HCT116 (cell line): ENCODE data around the gene SEMA4B. TPM values are rescaled to one million over a fixed set of nuclear protein-coding genes. Genes with fewer than 3 reads are reported as not detected.
A peak's percentile ranks its signal among the peaks of the same experiment; 100 is the strongest.
"Not testable (repeated sequence)": the region's sequence is repeated elsewhere in the genome, so short reads cannot be mapped to it uniquely, and the experiment has no call there.

Source experiments
- ATAC-seq: fragments of 200-7000 bp; cut with Tn5 transposase; 2 replicates; pipeline ENCODE4 v1.9.1; 2020; ENCODE audit warnings: mild to moderate bottlenecking, moderate library complexity
- BruUV-seq: library from RNA; stranded (reverse); fragments of 400-500 nt; replicated peaks from 2 replicates; lab custom pipeline; 2021; lab: Mats Ljungman, UMichigan
- CTCF ChIA-PET: fragments of 300-600 bp; sonication (Branson Sonifier 250); formaldehyde crosslinking; loops from one replicate; lab custom pipeline; 2021; ENCODE audit warnings: antibody characterized with exemption; lab: Charles Lee
- POLR2A ChIA-PET: fragments of 300-600, 350-600 bp; sonication (Branson Sonifier 250); formaldehyde crosslinking; loops from one replicate; lab custom pipeline; 2021; ENCODE audit warnings: antibody characterized with exemption; lab: Charles Lee
- RAD21 ChIA-PET, 2 experiments: fragments of 300-600 bp; sonication (Branson Sonifier 250); formaldehyde crosslinking; loops; one replicate each; lab custom pipeline; 2023; ENCODE audit warnings: low total read pairs in 2 of 2; ENCODE audit not compliant: uncharacterized antibody in 2 of 2, unreplicated experiment in 2 of 2, low non-redundant PET in 1 of 2; lab: Charles Lee
- DNase-seq: peaks from one replicate; pipeline ENCODE4 v3.0.0-alpha.2; 2010; ENCODE audit warnings: low read depth, low spot score
- H2AFZ ChIP-seq: fragments of 200-600 bp; shearing (Covaris generic), sonication (generic); 2 replicates; pipeline ENCODE4 v1.6.1; 2017; ENCODE audit warnings: low read depth, mixed run types, mixed read lengths, antibody characterized with exemption, low read length; ENCODE audit not compliant: poor library complexity, severe bottlenecking
- H3K27ac ChIP-seq: 2 replicates; pipeline ENCODE4 v1.5.1; 2012; ENCODE audit warnings: low read depth, low read length
- H3K27me3 ChIP-seq: fragments of 200-600 bp; sonication (generic); 2 replicates; pipeline ENCODE4 v1.6.1; 2016; ENCODE audit warnings: mixed run types, low read length, mixed read lengths; ENCODE audit not compliant: insufficient read depth
- H3K36me3 ChIP-seq, 2 experiments: fragments of 200-500 bp in 1 of 2; fragments of 200-600 bp in 1 of 2; sonication (Bioruptor generic) in 1 of 2; sonication (generic) in 1 of 2; 2 replicates each; pipeline versions ENCODE4 v1.5.1 to v1.6.1; 2014 to 2016; ENCODE audit warnings: low read length in 2 of 2, inconsistent platforms in 1 of 2, mixed read lengths in 1 of 2, mixed run types in 1 of 2; ENCODE audit not compliant: insufficient read depth in 2 of 2, control insufficient read depth in 1 of 2
- H3K4me1 ChIP-seq, 2 experiments: fragments of 200-600 bp in 1 of 2; sonication (generic) in 1 of 2; 2 replicates each; pipeline versions ENCODE4 v1.5.1 to v1.6.1; 2012 to 2017; ENCODE audit warnings: low read length in 2 of 2, inconsistent platforms in 1 of 2, mild to moderate bottlenecking in 1 of 2, mixed read lengths in 1 of 2, mixed run types in 1 of 2, moderate library complexity in 1 of 2; ENCODE audit not compliant: insufficient read depth in 2 of 2, control insufficient read depth in 1 of 2
- H3K4me2 ChIP-seq: fragments of 200-600 bp; sonication (generic); 2 replicates; pipeline ENCODE4 v1.6.1; 2017; ENCODE audit warnings: mixed run types, low read length, mixed read lengths
- H3K4me3 ChIP-seq, 2 experiments: fragments of 200-600 bp in 1 of 2; sonication (generic) in 1 of 2; replicated peaks in 1 of 2; 2 replicates each; pipeline ENCODE4 v1.5.1; 2011 to 2016; ENCODE audit warnings: low read length in 2 of 2, control low read depth in 1 of 2, low read depth in 1 of 2, mild to moderate bottlenecking in 1 of 2, mixed read lengths in 1 of 2, mixed run types in 1 of 2
- H3K79me2 ChIP-seq: fragments of 200-600 bp; sonication (generic); 2 replicates; pipeline ENCODE4 v1.6.1; 2017; ENCODE audit warnings: mild to moderate bottlenecking, mixed run types, low read length, moderate library complexity, mixed read lengths; ENCODE audit not compliant: insufficient read depth
- H3K9ac ChIP-seq: fragments of 200-600 bp; sonication (generic); 2 replicates; pipeline ENCODE4 v1.6.1; 2016; ENCODE audit warnings: low read length, mixed read lengths
- H3K9me2 ChIP-seq: fragments of 200-600 bp; sonication (generic), shearing (Covaris generic); 2 replicates; pipeline ENCODE4 v1.6.1; 2017; ENCODE audit warnings: mixed run types, mild to moderate bottlenecking, moderate library complexity; ENCODE audit not compliant: insufficient read depth
- H3K9me3 ChIP-seq, 2 experiments: fragments of 200-500 bp in 1 of 2; fragments of 200-600 bp in 1 of 2; sonication (Bioruptor generic) in 1 of 2; sonication (generic) in 1 of 2; 2 replicates each; pipeline ENCODE4 v1.6.1; 2014 to 2017; ENCODE audit warnings: low read length in 2 of 2, mixed read lengths in 2 of 2, inconsistent platforms in 1 of 2, low read depth in 1 of 2, mild to moderate bottlenecking in 1 of 2, mixed run types in 1 of 2, moderate library complexity in 1 of 2; ENCODE audit not compliant: control insufficient read depth in 1 of 2, insufficient read depth in 1 of 2
- H4K20me1 ChIP-seq: fragments of 200-600 bp; sonication (generic), shearing (Covaris generic); 2 replicates; pipeline ENCODE4 v1.6.1; 2017; ENCODE audit warnings: mixed run types, mild to moderate bottlenecking, moderate library complexity; ENCODE audit not compliant: insufficient read depth
- ATF3 ChIP-seq: IDR thresholded peaks from 2 replicates; pipeline ENCODE4 v1.6.1; 2012
- CBX3 ChIP-seq: IDR thresholded peaks from 2 replicates; pipeline ENCODE4 v1.6.1; 2012; ENCODE audit warnings: low read depth
- CEBPB ChIP-seq: IDR thresholded peaks from 2 replicates; pipeline ENCODE4 v1.6.1; 2012; ENCODE audit warnings: low read depth
- EZH2phosphoT487 ChIP-seq: fragments of 200-600 bp; IDR thresholded peaks from 2 replicates; pipeline ENCODE4 v1.6.1; 2018; ENCODE audit warnings: antibody characterized with exemption, borderline replicate concordance
- JUND ChIP-seq: IDR thresholded peaks from 2 replicates; pipeline ENCODE4 v1.6.1; 2012
- POLR2AphosphoS5 ChIP-seq: IDR thresholded peaks from 2 replicates; pipeline ENCODE4 v1.6.1; 2011; ENCODE audit warnings: mild to moderate bottlenecking, low read depth, low read length, moderate library complexity
- SP1 ChIP-seq: IDR thresholded peaks from 2 replicates; pipeline ENCODE4 v1.6.1; 2012; ENCODE audit warnings: low read depth
- ZBTB33 ChIP-seq: IDR thresholded peaks from 2 replicates; pipeline ENCODE4 v1.6.1; 2011; ENCODE audit warnings: mild to moderate bottlenecking, low read length, moderate library complexity; ENCODE audit not compliant: insufficient replicate concordance; ENCODE audit errors: extremely low read depth
- intact Hi-C: fragments of 100-400 bp; cut with micrococcal nuclease; formaldehyde crosslinking; loops from 2 replicates; pipeline ENCODE4 v1.10.0; 2022
- total RNA-seq: library from RNA; stranded (reverse); gene quantifications from one replicate; pipeline ENCODE4 v1.2.1, GENCODE V29; 2021; ENCODE audit not compliant: unreplicated experiment
- TF ChIP-seq, protein P1 (sequence below), 3 experiments: fragments of 200-600 bp in 1 of 3; sonication (generic) in 1 of 3; IDR thresholded peaks in 2 of 3; conservative IDR thresholded peaks in 1 of 3; 2 replicates each; pipeline ENCODE4 v1.5.1; 2012 to 2017; ENCODE audit warnings: low read depth in 2 of 3, low read length in 2 of 3, antibody characterized with exemption in 1 of 3, borderline replicate concordance in 1 of 3, control low read depth in 1 of 3, mild to moderate bottlenecking in 1 of 3, mixed read lengths in 1 of 3, mixed run types in 1 of 3, moderate library complexity in 1 of 3; ENCODE audit not compliant: insufficient read depth in 1 of 3

Gene SEMA4B
- total RNA-seq, 1 experiment from 2014 or later = 98.6 TPM

- H3K4me1 ChIP-seq = peaks cover 7 to 25% of the 10 kb centered on the region in 2 experiments; a peak in 3 of 4 replicates
- TF ChIP-seq CBX3 = no peak
- H3K9me3 ChIP-seq = no peaks in the 10 kb centered on the region
- ChIA-PET RAD21 (no interaction called here), POLR2A (no interaction called here), CTCF (no interaction called here)
- no peak overlapping the region for H3K27ac ChIP-seq
- H3K79me2 ChIP-seq = 0 out of 2 replicates have a peak, but pooled peaks cover 4% of the 10 kb centered on the region
- no peak overlapping the region for H3K4me3 ChIP-seq
- DNase-seq (no peak), ATAC-seq (no peak)
- no peak overlapping the region for H2AFZ ChIP-seq
- H3K9me2 ChIP-seq = no peaks in the 10 kb centered on the region
- intact Hi-C loops = no loop called here
- H4K20me1 ChIP-seq = no peaks in the 10 kb centered on the region
- no peak overlapping the region for H3K9ac ChIP-seq
- no peaks in the 10 kb centered on the region for H3K27me3 ChIP-seq
- H3K36me3 ChIP-seq = no peaks in the 10 kb centered on the region
- no TSS peak for BruUV-seq
- H3K4me2 ChIP-seq = no peak overlapping the region
Measured at GRCh38 chr15:90259524-90259923, 58.4 kb downstream of the SEMA4B start.

DNA sequence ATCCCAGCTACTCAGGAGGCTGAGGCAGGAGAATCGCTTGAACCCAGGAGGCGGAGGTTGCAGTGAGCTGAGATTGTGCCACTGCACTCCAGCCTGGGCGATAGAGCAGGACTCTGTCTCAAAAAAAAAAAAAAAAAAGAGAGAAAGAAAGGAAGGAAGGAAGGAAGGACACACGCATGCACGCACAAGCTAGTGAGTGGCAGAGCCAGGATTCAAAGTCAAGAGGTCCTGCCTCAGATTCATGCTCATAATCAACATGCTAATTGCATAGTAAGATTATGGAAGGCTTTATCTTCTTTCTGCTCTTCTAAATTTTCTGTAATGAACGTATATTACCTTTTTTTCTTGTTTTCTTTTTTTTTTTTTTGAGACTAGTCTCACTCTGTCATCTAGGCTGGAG lies 59.6 kb downstream of the SEMA4B start:
- ATAC-seq, H3K27ac ChIP-seq, RAD21 ChIA-PET, intact Hi-C loops, H2AFZ ChIP-seq, H3K36me3 ChIP-seq, DNase-seq, POLR2A ChIA-PET, H3K9ac ChIP-seq, H3K9me3 ChIP-seq, H3K9me2 ChIP-seq, BruUV-seq, H3K27me3 ChIP-seq, H3K4me2 ChIP-seq, H4K20me1 ChIP-seq, CTCF ChIA-PET, H3K4me3 ChIP-seq: not testable (repeated sequence)
- peaks cover 7 to 30% of the 10 kb centered on the region in 2 experiments; a peak in 3 of 4 replicates for H3K4me1 ChIP-seq
- H3K79me2 ChIP-seq = peaks cover 11% of the 10 kb centered on the region

GRCh38 chr15:90261811-90262210 lies 60.7 kb downstream of the SEMA4B start:
- H3K9me3 ChIP-seq = no peaks in the 10 kb centered on the region
- ChIA-PET CTCF (no interaction called here), RAD21 (interaction anchor here in 1 of 2 experiments (0.6 kb wide), 1 partner anchor 41 kb away, joined by 6 read pairs; no protein-coding TSS in a partner anchor), POLR2A (interaction anchor here (1.0 kb wide), 1 partner anchor 47 kb away, joined by 3 read pairs; no protein-coding TSS in a partner anchor)
- no peak overlapping the region for H2AFZ ChIP-seq
- DNase-seq (no peak), ATAC-seq (no peak)
- no TSS peak for BruUV-seq
- H3K27me3 ChIP-seq = no peaks in the 10 kb centered on the region
- H3K9me2 ChIP-seq = no peaks in the 10 kb centered on the region
- H3K9ac ChIP-seq = no peak overlapping the region
- peak overlapping the region; percentile 40 for H3K4me2 ChIP-seq
- H4K20me1 ChIP-seq = no peaks in the 10 kb centered on the region
- peaks cover 8 to 36% of the 10 kb centered on the region in 2 experiments for H3K4me1 ChIP-seq
- intact Hi-C loops = no loop called here
- H3K27ac ChIP-seq = no peak overlapping the region
- H3K4me3 ChIP-seq = no peak overlapping the region
- no peaks in the 10 kb centered on the region; a peak in 1 of 4 replicates for H3K36me3 ChIP-seq
- peaks cover 22% of the 10 kb centered on the region for H3K79me2 ChIP-seq
- TF ChIP-seq CEBPB (no peak), ZBTB33 (no peak), ATF3 (no peak), SP1 (no peak), JUND (no peak), POLR2AphosphoS5 (no peak), EZH2phosphoT487 (no peak)
- TF ChIP-seq, protein P1, sequence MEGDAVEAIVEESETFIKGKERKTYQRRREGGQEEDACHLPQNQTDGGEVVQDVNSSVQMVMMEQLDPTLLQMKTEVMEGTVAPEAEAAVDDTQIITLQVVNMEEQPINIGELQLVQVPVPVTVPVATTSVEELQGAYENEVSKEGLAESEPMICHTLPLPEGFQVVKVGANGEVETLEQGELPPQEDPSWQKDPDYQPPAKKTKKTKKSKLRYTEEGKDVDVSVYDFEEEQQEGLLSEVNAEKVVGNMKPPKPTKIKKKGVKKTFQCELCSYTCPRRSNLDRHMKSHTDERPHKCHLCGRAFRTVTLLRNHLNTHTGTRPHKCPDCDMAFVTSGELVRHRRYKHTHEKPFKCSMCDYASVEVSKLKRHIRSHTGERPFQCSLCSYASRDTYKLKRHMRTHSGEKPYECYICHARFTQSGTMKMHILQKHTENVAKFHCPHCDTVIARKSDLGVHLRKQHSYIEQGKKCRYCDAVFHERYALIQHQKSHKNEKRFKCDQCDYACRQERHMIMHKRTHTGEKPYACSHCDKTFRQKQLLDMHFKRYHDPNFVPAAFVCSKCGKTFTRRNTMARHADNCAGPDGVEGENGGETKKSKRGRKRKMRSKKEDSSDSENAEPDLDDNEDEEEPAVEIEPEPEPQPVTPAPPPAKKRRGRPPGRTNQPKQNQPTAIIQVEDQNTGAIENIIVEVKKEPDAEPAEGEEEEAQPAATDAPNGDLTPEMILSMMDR (IDR thresholded peaks at IDR 0.05 in 2 of 3, conservative IDR thresholded peaks at IDR 0.05 in 1 of 3; ENCODE audit: borderline replicate concordance in 1 of 3, insufficient read depth in 1 of 3, low read depth in 2 of 3, low read length in 2 of 3) = no peak
